ENCODE data around the gene EMILIN3. TPM values are rescaled to one million over a fixed set of nuclear protein-coding genes. Genes with fewer than 3 reads are reported as not detected.

EMILIN3 gene
- total RNA-seq, 1 donor from 2014 or later, result 4.2 TPM

DNA sequence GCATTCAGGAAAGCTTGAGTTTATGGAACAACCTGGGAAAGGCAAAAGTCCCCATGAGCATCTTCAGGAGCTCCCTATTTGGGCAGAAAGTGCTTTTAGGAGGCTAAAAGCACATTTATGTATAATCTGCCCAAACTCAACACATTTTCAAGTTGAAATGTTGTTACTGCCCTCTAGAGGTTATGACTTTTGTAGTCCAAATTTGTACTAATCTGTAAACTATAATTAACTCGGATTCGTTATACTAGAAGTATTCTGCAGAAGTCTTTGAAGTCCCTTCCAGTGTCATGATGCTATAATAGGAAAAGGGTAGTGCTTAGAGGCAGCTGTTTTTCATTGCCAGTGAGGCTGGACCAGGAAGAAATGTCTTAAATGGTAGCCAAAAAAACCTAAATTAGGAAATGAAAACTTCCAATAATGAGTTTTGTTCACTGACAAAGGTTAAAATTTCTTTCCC, 44.8 kb upstream of the EMILIN3 start:
- H3K36me3 ChIP-seq, result peaks cover 84% of the 10 kb centered on the region
- H3K27me3 ChIP-seq (ENCODE audit: low read depth), result no peaks in the 10 kb centered on the region
- DNase-seq, result no peak
- peak; percentile 62 for TF ChIP-seq CTCF (IDR thresholded peaks at IDR 0.05; ENCODE audit: borderline replicate concordance)
- intact Hi-C loops (cut with micrococcal nuclease), result loop anchor here (5.0 to 10.0 kb wide), 2 partner anchors 69 to 277 kb away; partner anchors contain the start of genes LPIN3 and PLCG1
- H3K27ac ChIP-seq (replicated peaks), result peak overlapping the region; percentile 80
- no peaks in the 10 kb centered on the region for H3K9me3 ChIP-seq (replicated peaks)
- H3K4me1 ChIP-seq, result peaks cover 53% of the 10 kb centered on the region
- no peak overlapping the region for H3K4me3 ChIP-seq

- Histone ChIP-seq H3K27me3 (ENCODE audit: low read depth) (no peaks in the 10 kb centered on the region), H3K27ac (replicated peaks) (peak overlapping the region; percentile 32), H3K4me1 (peaks cover 69% of the 10 kb centered on the region), H3K4me3 (no peak overlapping the region), H3K36me3 (peaks cover 73% of the 10 kb centered on the region), H3K9me3 (replicated peaks) (no peaks in the 10 kb centered on the region)
- DNase-seq, result no peak
- intact Hi-C loops (cut with micrococcal nuclease), result loop anchor here (10.0 kb wide), 1 partner anchor 424 kb away; no protein-coding TSS in a partner anchor
- no peak for TF ChIP-seq CTCF (IDR thresholded peaks at IDR 0.05; ENCODE audit: borderline replicate concordance)
Observed at GRCh38 chr20:41408986-41409385, 42.4 kb upstream of the EMILIN3 start.

DNA sequence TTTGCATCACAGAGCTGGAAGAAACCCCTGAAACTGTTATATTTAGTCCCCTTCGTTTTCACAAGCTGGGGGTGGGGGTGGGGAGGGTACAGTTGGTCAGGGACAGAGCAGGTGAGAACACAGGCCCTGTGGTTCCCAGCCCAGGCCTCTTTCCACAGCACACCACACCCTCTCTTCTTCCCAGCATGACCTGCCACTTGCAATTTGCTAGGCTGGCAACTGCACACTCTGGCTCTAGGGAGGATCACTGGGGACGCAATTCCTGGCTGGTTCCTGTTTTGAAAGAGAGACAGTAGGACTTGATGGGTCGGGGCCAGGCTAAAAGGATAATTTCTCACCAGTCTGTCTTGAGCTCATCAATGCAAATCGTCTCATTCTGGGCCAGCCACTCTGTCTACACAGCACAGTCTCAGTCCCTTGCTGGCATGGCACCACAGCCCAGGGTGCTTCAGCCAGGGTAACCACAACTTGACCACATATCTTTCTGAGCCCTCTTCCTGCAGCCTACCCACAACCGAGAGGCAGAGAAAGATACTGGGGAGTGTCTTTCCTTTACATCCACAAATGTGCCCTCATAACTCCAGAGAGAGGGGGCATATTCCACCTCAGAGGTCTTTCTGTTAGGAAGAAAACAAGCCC, 41.7 kb upstream of the EMILIN3 start:
- Histone ChIP-seq H3K36me3 (peaks cover 73% of the 10 kb centered on the region), H3K9me3 (replicated peaks) (no peaks in the 10 kb centered on the region), H3K4me3 (no peak overlapping the region), H3K27ac (replicated peaks) (peak overlapping the region; percentile 32), H3K27me3 (ENCODE audit: low read depth) (no peaks in the 10 kb centered on the region), H3K4me1 (peaks cover 69% of the 10 kb centered on the region)
- intact Hi-C loops (cut with micrococcal nuclease), result loop anchor here (10.0 kb wide), 1 partner anchor 423 kb away; no protein-coding TSS in a partner anchor
- DNase-seq, result no peak
- no peak for TF ChIP-seq CTCF (IDR thresholded peaks at IDR 0.05; ENCODE audit: borderline replicate concordance)

- Histone ChIP-seq H3K4me1 (peaks cover 69% of the 10 kb centered on the region), H3K9me3 (replicated peaks) (no peaks in the 10 kb centered on the region), H3K27me3 (ENCODE audit: low read depth) (no peaks in the 10 kb centered on the region), H3K4me3 (no peak overlapping the region), H3K36me3 (peaks cover 73% of the 10 kb centered on the region), H3K27ac (replicated peaks) (no peak overlapping the region)
- no peak for TF ChIP-seq CTCF (IDR thresholded peaks at IDR 0.05; ENCODE audit: borderline replicate concordance)
- DNase-seq, result no peak
- intact Hi-C loops (cut with micrococcal nuclease), result loop anchor here (10.0 kb wide), 1 partner anchor 423 kb away; no protein-coding TSS in a partner anchor
Observed at GRCh38 chr20:41407607-41408006, 41.0 kb upstream of the EMILIN3 start.

- Histone ChIP-seq H3K36me3 (peaks cover 67% of the 10 kb centered on the region), H3K9me3 (replicated peaks) (no peaks in the 10 kb centered on the region), H3K4me1 (peaks cover 64% of the 10 kb centered on the region), H3K27me3 (ENCODE audit: low read depth) (no peaks in the 10 kb centered on the region), H3K4me3 (no peak overlapping the region), H3K27ac (replicated peaks) (peak overlapping the region; percentile 51)
- no peak for TF ChIP-seq CTCF (IDR thresholded peaks at IDR 0.05; ENCODE audit: borderline replicate concordance)
- intact Hi-C loops (cut with micrococcal nuclease), result loop anchor here (10.0 kb wide), 1 partner anchor 422 kb away; no protein-coding TSS in a partner anchor
- no peak for DNase-seq
Observed at GRCh38 chr20:41406896-41407444, 40.4 kb upstream of the EMILIN3 start.

Data from left ventricle myocardium inferior (tissue), 1 donor.